HL-60 (cell line): ENCODE results near the gene ALDH1B1.

Experiments used
- DNase-seq, 2 experiments: peaks; one replicate each; pipeline ENCODE4 v3.0.0-alpha.2; 2010 to 2020; ENCODE audit warnings: low read depth in 1 of 2, low spot score in 1 of 2
- H3K27ac ChIP-seq: fragments of 250-450 bp; sonication (Bioruptor Pico); replicated peaks from 2 replicates; pipeline ENCODE4 v1.5.1; 2020; ENCODE audit warnings: mild to moderate bottlenecking, moderate library complexity
- H3K27me3 ChIP-seq: fragments of 250-450 bp; sonication (Bioruptor Pico); 2 replicates; pipeline ENCODE4 v1.5.1; 2021; ENCODE audit warnings: mild to moderate bottlenecking, moderate library complexity; ENCODE audit not compliant: insufficient read depth, poor library complexity, severe bottlenecking
- H3K4me3 ChIP-seq: replicated peaks from 2 replicates; pipeline ENCODE4 v1.5.1; 2011; ENCODE audit warnings: mild to moderate bottlenecking, control low read depth, low read length; ENCODE audit not compliant: insufficient read depth
- CTCF ChIP-seq: IDR thresholded peaks from one replicate; pipeline ENCODE4 v1.5.1; 2011; ENCODE audit warnings: low read length, control low read depth, inconsistent platforms; ENCODE audit not compliant: insufficient read depth
- GABPA ChIP-seq: IDR thresholded peaks from 2 replicates; pipeline ENCODE4 v1.6.1; 2012; ENCODE audit warnings: low read depth
- POLR2AphosphoS5 ChIP-seq: IDR thresholded peaks from 2 replicates; pipeline ENCODE4 v1.6.1; 2012; ENCODE audit warnings: low read depth
- REST ChIP-seq: IDR thresholded peaks from 2 replicates; pipeline ENCODE4 v1.6.1; 2012; ENCODE audit warnings: low read depth; ENCODE audit not compliant: insufficient replicate concordance
- SPI1 ChIP-seq: IDR thresholded peaks from 2 replicates; pipeline ENCODE4 v1.6.1; 2012; ENCODE audit warnings: low read depth, mild to moderate bottlenecking, borderline replicate concordance

Gene ALDH1B1

GRCh38 chr9:38360839-38361472, 31.5 kb upstream of the ALDH1B1 start:
- Histone ChIP-seq H3K27ac (no peak overlapping the region), H3K4me3 (no peak overlapping the region), H3K27me3 (no peaks in the 10 kb centered on the region)
- DNase-seq, result no peak
- TF ChIP-seq CTCF, result no peak
- TF ChIP-seq GABPA, result no peak
- TF ChIP-seq REST, result no peak
- no peak for TF ChIP-seq POLR2AphosphoS5
- no peak for TF ChIP-seq SPI1

GRCh38 chr9:38361473-38361850, 31.0 kb upstream of the ALDH1B1 start:
- no peak for TF ChIP-seq SPI1
- TF ChIP-seq REST, result no peak
- no peak for TF ChIP-seq CTCF
- TF ChIP-seq POLR2AphosphoS5, result no peak
- no peak for TF ChIP-seq GABPA
- H3K27me3 ChIP-seq, result no peaks in the 10 kb centered on the region
- DNase-seq, result no peak
- no peak overlapping the region for H3K27ac ChIP-seq
- no peak overlapping the region for H3K4me3 ChIP-seq

- Histone ChIP-seq H3K27ac (peak overlapping the region; percentile 35), H3K4me3 (peak overlapping the region; percentile 34), H3K27me3 (no peaks in the 10 kb centered on the region)
- peak; percentile 34 to 68 for DNase-seq
- TF ChIP-seq SPI1, result no peak
- no peak for TF ChIP-seq POLR2AphosphoS5
- TF ChIP-seq CTCF, result peak; percentile 36
Measured at GRCh38 chr9:38362852-38363588, 29.5 kb upstream of the ALDH1B1 start.
